ENCODE data around the gene CSDE1.

GRCh38 chr1:114719424-114719787, 38.4 kb downstream of the CSDE1 start:
- TF ChIP-seq CTCF (IDR thresholded peaks at IDR 0.05 in 8 of 11, conservative IDR thresholded peaks at IDR 0.05 in 3 of 11) (no peak), POLR2A (IDR thresholded peaks at IDR 0.05) (no peak), POLR2AphosphoS5 (IDR thresholded peaks at IDR 0.05) (no peak)

All from spleen (tissue), 7 donors.